Right ventricle myocardium superior (tissue), 1 donor: Measurements from ENCODE around the gene ADCY10. TPM values are rescaled to one million over a fixed set of nuclear protein-coding genes. Genes with fewer than 3 reads are reported as not detected.
"Not testable (repeated sequence)": the region's sequence is repeated elsewhere in the genome, so short reads cannot be mapped to it uniquely, and the experiment has no call there.

Experiments
- ATAC-seq: fragments of 200-7000 bp; cut with Tn5 transposase; one replicate; pipeline ENCODE4 v1.9.1; 2020; ENCODE audit warnings: mild to moderate bottlenecking; ENCODE audit not compliant: poor library complexity
- DNase-seq: peaks from one replicate; pipeline ENCODE4 v3.0.0-alpha.2; 2020
- intact Hi-C: fragments of 100-400 bp; cut with DNase I; formaldehyde crosslinking; loops from one replicate; pipeline ENCODE4 v1.11.2; 2022
- total RNA-seq: library from RNA; stranded (reverse); fragmentation: NEBNext Ultra II Directional; extraction: Animal tissue kit (Norgen Biotek cat#: 25700); gene quantifications from one replicate; pipeline ENCODE4 v1.2.1, GENCODE V29; 2021
- donor health status: DM: no; HTN: yes; CAD: no; lungs with severe emphysema.

The ADCY10 gene
- total RNA-seq, 1 donor from 2014 or later: 0.05 TPM

DNA sequence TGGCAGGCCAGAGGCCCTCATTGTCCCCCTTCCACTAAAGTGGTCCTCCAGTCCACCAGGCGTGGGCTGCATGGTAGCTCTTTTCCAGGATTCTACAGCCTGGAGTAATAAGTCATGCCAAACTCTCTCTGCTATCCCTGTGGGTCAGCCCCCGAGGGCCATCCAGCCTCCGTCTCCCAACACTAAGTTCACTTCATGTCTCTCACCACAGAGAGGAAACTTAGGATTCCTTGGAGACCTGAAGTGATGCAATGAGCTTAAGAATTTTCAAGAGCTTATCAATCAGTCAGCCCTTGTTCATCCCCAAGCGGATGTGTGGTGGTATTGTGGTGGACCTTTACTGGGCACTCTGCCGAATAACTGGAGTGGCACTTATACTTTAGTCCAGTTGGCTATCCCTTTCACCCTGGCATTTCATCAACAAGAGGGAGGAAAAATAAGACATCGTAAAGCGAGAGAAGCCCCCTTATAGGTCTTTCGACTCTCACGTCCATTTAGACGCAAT is 48.1 kb downstream of the ADCY10 start:
- intact Hi-C loops, ATAC-seq, DNase-seq: not testable (repeated sequence)

DNA sequence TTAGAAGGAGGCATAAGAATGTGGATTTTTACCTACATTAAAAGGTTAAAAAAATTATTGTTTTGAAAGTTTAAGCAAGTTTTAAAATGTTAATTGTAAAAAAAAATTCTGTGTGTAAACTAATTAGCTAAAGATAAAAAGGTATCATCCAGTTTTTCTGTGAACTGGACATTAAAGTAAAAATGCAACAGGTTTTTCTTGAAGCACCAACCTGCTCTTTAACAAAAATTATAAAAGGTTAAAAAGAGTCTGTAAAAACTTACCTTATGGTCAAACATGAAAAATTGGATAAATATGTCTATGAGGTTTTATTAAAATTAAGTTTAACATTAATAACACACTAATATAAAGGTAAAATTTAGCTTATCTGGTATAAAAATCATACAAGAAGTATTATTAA is 48.7 kb downstream of the ADCY10 start:
- intact Hi-C loops, DNase-seq, ATAC-seq: not testable (repeated sequence)

DNA sequence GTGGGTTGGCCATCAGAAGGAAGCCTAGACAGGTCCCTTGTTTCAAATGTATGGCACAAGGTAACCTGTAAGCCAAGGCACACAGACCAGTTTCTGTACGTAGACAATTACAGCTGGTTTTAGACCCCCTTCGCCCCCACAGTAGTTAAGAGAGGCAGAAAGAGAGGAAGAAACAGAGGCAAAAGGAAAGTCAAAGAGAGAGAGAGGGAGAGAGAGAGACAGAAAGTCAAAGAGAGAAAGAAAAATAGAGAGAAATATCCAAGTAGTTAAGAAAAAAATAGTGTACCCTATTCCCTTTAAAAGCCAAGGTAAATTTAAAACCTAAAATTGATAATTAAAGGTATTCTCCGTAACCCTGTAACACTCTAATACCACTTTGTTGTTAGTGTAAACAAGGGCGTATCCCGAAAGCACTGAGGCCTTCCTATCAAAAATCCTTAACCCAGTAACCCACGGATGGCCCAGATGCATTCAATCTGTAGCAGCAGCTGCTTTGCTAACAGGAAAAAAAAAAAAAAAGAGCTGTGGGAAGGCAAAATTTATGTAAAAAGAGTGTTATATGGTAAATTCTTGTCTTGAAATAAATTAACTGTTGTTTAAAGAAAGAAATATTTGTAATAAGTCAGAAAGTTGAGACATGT is 49.4 kb downstream of the ADCY10 start:
- DNase-seq: no peak
- intact Hi-C loops: no loop called here

DNA sequence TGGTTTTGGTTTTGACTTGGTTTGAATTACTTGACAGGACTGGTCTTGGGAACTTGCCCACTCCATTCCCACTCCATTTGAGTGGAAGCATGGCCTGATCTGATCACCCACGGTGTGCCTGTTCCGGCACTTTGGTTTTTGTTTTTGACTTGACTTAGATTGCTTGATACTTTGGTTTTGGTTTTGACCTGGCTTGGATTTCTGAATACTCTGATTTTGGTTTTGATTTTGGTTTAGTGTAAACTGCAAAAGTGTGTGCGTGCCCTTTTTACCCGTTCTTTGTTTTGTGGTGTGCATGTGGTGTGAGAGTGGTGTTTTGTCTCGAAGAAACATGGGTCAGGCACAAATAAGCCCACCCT is 50.0 kb downstream of the ADCY10 start:
- ATAC-seq: no peak
- no peak for DNase-seq
- intact Hi-C loops: no loop called here

More for the DNA sequence above, 49.4 kb downstream of the ADCY10 start:
- no peak for ATAC-seq

DNA sequence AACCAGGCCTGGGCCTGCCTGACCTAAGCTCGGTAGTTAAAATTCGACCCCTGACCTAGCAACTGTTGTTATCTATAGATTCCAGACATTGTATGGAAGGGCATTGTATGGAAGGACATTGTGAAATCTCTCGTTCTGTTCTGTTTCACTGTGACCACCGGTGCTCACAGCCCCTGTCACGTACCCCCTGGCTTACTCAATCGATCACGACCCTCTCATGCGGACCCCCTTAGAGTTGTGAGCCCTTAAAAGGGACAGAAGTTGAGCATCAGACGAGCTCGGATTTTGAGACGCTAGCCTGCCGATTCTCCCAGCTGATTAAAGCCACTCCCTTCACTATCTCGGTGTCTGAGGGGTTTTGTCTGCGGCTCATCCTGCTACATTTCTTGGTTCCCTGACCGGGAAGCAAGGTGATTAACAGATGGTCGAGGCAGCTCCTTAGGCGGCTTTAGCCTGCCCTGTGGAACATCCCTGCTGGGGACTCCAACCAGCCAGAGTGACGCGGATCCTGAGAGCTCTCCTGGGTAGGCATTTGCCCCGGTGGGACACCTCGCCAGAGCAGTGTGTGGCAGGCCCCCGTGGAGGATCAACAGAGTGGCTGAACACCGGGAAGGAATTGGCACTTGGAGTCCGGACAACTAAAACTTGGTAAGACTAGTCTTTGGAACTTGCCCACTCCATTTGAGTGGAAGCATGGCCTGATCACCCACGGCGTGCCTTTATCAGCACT is 50.6 kb downstream of the ADCY10 start:
- DNase-seq, intact Hi-C loops, ATAC-seq: not testable (repeated sequence)

DNA sequence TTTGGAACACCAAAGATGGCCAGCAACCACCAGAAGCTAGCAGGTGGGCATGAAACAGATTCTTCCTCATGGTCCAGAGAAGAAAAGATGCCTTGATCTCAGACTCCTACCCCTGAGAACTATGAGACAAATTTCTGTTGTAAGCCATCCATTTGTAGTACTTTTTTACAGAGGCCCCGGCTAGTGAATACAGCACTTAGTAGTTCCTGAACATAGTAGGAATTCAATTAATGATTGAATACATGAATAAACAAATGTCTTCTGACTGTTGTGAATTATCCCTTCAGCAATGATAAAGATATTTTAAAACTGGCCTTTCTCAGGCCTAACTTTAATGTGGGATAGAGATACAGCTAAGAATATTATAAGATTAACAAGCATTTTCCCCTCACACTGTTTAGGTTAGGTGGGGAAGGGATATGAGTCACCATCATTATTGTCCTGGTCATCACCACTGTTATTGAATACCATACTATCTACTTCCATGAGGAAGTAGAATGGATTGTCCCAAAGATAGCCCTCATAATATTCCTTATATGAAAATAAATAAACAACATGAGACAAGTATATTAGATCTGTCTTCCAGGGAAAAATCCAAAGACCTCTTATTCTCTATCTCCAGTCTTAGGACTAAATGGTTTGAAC is 51.4 kb downstream of the ADCY10 start:
- ATAC-seq (no peak), DNase-seq (no peak)
- intact Hi-C loops: no loop called here

DNA sequence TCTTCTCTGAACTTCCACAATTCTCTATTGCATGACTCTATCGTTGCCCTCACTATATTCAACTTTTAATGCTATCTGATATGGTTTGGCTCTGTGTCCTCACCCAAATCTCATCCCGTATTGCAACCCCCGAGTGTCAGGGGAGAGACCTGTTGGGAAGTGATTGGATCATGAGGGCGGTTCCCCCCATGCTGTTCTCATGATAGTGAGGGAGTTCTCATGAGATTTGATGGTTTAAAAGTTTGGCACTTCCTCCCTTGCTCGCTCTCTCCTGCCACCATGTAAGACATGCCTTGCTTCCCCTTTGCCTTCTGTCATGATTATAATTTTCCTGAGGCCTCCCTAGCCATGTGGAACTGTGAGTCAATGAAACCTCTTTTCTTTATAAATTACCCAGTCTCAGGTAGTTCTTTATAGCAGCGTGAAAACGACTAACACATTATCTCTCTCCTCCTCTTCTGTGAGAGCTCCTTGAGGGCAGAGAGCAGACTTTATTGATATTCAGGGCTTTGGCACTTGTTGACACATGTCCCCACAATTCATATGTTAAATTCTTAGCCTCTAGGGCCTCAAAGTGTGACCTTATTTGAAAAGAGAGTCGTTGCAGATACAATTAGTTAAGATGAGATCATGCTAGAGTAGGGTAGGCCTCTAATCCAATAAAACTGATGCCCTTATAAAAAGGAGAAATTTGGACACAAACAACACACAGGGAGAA is 52.1 kb downstream of the ADCY10 start:
- DNase-seq: no peak
- intact Hi-C loops: no loop called here
- ATAC-seq: no peak

DNA sequence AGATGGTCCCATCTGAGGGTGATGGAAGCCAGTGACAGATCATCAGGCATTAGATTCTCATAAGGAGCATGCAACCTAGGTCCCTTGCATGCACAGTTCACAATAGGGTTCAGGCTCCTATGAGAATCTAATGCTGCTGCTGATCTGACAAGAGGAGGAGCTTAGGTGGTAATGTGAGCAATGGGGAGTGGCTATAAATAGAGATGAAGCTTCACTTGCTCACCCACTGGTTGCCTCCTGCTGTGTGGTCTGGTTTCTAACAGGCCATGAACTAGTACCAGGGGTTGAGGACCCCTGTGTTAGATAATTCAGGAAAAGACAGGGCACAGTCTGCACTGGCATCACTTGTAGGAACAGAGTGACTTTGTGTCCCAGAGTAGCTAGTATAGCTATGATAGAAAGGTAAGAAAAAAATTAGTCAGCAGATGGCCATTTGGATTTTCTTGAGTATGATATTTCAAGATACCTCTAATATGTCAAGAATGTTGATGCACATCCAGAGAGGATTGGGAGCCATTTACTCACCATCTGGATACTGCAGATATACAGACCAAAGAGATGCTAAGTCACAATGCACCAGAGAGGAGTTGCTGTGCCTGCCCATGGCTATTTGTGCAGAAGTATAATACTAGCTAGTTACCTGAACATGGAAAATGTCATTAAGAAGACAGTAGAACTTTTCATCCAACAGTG is 53.6 kb downstream of the ADCY10 start:
- ATAC-seq (no peak), DNase-seq (no peak)
- intact Hi-C loops: no loop called here

DNA sequence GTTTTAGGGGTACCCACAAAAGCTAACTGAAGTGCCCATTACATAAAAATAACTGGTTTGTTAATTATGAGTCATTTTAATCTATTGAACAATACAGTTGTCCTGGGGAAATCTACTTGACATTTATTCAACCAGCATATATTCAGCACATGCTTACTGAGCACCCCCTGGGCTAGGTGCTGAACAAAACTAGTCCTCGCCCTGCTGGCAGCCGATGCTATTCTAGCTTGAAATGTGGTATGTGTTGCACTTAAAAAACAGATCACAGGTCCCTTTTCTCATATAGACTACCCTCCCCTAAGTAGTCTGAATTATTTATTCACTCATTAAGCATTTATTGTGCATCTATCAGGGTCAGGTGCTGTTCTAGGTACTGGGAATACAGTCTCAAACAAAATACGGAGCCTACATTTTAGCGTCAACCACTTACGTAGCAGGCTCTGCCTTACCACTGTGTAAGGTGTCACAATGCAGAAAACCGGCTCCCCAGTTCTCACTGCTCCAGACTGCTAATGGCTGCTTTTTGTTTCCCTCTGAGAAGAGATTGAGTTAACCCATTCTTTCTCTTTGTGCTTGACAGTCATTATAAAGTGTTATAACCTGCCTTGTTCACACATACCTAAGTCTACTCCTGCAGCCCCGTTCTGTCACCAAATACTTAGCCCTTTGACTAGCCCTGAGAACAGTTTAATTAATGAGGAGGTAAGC is 57.1 kb downstream of the ADCY10 start:
- intact Hi-C loops: no loop called here
- ATAC-seq (no peak), DNase-seq (no peak)

DNA sequence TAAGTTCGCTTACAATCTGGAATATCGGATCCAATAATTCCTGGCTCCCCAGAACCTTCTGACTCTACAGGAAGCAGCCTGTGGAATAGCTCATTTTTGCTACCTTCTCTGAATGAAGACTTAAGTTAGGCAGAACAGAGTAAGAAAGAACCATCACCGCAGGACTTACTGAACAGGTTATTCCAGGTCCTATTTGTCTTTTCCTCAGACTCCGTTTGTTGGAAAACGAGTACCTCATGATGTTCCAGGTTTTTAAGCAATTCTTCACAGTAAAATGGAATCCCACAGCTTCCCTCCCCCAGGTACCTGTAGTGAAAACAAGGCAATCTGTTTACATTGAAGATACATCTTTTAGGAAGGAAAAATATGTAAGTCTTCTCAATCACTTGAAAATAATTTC is 59.8 kb downstream of the ADCY10 start:
- no peak for ATAC-seq

DNA sequence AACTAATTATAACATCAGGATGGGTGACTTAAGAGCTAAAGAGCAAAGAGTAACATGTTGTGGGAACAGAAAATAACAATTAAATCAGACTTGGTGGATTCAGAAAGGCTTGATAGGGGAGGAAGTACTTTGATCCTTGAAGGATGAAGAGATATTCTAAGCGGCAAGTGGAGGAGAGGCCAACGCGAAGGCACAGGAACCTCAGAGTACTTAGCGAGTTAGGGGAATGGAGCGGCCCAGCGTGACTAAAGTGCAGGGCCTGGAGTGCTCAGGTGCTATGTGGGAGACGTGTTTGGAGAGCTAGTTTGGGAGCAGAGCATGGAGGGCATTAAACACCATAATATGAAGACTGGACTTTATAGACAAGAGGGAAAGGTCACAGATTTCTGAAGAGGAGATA is 64.3 kb downstream of the ADCY10 start:
- ATAC-seq: no peak
- intact Hi-C loops: no loop called here
- DNase-seq: no peak

More for the DNA sequence above, 59.8 kb downstream of the ADCY10 start:
- DNase-seq: no peak
- intact Hi-C loops: no loop called here

DNA sequence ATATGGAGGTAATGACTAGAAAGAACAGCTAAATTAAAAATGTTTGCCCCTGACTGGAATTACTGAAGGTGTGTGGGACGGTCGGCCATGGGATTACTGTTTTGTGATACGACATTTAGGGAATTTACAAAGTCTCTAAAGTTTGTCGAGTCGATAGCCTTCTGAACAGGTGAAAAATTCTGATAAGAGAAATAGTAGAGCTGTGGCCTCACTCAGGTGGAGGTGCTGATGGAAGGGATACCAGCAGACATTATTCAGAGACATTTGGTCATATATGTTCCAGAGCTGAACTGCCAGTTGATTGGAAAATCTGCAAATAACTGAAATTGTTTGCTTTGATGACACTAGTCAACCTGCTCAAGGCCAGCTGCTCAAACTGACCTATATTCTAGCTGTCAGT is 71.1 kb downstream of the ADCY10 start:
- DNase-seq (no peak), ATAC-seq (no peak)
- intact Hi-C loops: no loop called here

DNA sequence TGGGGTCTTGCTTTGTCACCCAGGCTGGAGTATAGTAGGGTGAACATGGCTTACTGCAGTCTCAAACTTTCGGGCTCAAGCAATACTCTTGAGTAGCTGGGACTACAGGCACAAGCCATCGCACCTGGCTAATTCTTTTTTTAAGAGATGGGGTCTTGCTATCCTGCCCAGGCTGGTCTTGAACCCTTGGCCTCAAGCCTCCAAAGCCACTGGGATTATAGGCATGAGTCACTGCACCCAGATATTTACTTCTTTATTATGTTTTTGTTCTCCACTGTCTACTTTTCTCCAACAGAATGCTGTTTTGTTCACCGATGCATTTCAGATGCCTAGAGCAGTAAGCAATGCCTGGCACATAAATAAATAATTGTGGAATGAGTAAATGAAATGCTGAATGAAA is 72.4 kb downstream of the ADCY10 start:
- intact Hi-C loops: no loop called here
- ATAC-seq (no peak), DNase-seq (no peak)

DNA sequence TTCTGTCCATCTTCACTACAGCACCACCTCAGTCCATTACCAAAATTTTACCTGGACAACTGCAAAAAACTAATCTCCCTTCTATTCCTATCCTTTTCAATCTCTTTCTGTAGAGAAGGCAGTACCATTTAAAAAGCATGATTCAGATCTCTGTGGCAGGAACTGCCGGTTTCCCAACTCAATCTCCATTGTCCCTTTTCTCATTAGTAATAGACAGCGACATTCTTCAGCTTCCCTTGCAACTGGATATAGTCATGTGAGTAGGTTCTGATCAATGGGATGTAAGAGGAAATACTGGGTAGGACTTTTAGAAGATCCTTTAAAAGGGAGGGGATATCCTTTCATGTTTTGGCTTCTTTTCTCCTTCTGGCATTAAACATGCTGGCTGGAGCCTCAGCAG is 74.9 kb downstream of the ADCY10 start:
- no peak for ATAC-seq
- intact Hi-C loops: no loop called here
- DNase-seq: no peak

DNA sequence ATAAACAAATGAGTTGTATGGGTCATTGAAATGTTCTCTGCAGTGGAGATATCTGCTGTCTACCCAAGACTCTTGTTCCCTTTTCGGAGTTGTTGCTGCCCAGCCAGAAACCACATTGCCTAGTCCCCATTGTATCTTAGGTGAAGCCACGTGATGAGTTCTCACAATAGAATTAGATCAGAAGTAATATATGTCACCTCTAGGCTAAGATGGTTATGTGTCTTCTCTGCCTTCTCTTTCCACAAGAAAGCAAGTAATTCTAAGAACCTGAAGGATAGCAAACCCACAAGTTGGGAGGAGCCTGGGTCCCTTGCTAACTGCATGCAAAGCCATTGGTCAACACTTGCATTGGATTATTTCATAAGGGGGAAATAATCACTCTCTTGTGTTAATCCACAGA is 76.6 kb downstream of the ADCY10 start:
- DNase-seq (no peak), ATAC-seq (no peak)
- intact Hi-C loops: no loop called here

DNA sequence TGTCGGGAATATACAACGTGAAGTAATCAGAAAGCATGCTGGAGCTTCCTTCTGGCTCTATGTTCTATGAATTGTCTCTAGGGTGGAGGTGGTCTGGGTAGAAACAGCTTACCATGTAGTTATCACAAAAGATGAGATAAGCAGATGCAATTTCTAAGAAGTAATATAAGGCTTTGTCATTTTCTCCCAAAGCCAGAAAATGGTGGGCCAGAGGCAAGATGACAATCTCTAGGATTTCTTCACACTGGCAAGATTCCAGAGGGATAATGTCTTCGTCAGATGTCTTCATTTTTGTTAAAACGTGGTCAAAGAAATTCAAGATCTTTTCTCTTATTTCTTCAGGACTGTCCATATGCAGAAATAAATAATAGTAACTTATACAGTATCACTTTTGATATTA is 77.7 kb downstream of the ADCY10 start:
- DNase-seq (no peak), ATAC-seq (no peak)
- intact Hi-C loops: no loop called here

DNA sequence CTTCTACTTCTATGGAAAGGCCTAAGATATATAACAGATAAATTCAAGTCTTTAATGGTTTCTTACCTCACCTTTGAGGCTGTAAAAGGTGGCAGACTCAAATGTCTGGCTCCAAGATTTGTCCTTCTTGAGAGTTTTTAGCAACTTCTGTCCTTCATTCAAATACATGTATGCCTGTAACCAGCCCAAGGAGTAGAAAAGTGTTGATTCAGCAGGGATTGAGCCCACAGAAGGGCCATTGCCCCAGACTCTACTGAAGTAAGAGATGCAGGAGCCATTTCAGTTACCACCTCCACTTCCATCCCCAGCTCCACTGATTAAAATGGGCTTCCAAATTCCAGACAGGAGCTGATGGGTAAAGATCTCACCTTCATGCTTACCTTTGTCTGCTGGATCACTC is 80.0 kb downstream of the ADCY10 start:
- no peak for ATAC-seq
- intact Hi-C loops: no loop called here
- DNase-seq: no peak

DNA sequence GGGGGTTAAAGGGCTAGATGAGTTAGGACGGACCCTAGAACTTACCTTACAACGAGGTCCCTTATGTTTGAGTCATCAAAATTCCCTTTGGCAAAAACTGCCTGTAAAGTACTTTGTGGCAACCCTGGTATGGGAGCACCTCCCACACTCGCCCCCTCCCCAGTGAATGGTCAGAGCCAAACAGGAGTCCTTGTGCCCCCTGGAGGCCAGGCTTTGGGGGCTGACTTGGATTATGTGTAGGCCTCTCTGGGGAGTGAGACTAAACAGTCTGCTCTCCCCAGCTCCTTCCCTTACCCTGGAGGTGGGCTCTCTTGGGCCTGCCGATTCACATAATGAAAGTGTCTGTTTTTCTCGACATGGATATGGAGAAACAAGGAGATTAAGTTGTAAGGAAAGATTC is 81.2 kb downstream of the ADCY10 start:
- intact Hi-C loops: no loop called here
- ATAC-seq: no peak

More for the DNA sequence above, 81.2 kb downstream of the ADCY10 start:
- DNase-seq: no peak
